ENCODE results near the gene HDHD5. TPM values are rescaled to one million over a fixed set of nuclear protein-coding genes. Genes with fewer than 3 reads are reported as not detected.

The HDHD5 gene
- total RNA-seq, 4 donors from 2014 or later: 36.8 to 50.4 (median 39.7) TPM

DNA sequence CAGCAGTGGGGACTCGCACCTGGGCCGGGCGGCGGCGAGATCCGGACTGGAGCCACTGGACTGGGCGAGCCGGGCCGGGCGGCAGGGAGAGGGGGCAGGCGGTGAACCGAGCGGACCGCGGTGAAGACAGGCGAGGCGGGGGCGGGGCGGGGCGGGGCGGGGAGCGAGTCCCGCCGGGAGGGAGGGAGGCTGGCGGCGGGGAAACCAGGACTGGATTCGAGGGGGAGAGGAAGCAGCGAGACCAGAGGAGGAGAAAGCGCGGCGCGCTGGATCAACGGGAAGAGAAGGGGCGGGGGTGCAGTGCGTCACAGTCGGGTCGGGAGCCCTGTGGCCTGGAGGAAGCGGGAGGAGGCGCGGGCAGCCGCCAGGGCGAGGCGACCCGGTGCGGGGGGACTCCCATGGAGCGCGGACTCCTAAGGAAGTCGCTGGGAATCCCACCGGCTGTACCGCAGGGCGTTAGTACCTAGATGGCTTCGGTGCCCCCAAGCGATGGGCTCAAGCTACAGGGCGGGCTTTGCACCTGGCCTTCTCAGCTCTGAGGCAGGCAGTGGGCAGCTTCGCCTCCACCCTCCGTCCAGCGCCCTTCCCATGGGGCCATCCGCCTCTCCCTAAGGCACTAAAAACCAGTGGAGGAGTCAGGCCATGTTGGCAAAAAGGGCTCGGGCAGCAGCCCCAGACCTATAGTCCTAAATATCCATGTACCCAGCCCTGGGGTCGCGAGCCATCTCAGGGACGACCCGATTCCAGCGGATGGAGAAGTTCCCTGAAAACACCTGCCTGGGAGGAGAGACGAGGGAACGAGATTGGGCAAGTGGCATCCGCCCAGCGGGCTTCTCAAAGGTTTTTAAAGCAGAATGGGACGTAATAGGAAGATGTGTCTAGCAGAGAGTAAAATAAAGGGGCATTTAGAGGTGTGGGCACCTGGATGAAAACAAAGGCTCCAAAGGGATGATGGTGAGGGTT, 37.6 kb downstream of the HDHD5 start, which contains the start of gene TMEM121B:
Gene TMEM121B, minus strand, starts transcription at position 128 of the 963 bp plus-strand sequence. CDS start 233 bp downstream, outside the sequence.
- TF ChIP-seq, protein P1, sequence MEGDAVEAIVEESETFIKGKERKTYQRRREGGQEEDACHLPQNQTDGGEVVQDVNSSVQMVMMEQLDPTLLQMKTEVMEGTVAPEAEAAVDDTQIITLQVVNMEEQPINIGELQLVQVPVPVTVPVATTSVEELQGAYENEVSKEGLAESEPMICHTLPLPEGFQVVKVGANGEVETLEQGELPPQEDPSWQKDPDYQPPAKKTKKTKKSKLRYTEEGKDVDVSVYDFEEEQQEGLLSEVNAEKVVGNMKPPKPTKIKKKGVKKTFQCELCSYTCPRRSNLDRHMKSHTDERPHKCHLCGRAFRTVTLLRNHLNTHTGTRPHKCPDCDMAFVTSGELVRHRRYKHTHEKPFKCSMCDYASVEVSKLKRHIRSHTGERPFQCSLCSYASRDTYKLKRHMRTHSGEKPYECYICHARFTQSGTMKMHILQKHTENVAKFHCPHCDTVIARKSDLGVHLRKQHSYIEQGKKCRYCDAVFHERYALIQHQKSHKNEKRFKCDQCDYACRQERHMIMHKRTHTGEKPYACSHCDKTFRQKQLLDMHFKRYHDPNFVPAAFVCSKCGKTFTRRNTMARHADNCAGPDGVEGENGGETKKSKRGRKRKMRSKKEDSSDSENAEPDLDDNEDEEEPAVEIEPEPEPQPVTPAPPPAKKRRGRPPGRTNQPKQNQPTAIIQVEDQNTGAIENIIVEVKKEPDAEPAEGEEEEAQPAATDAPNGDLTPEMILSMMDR (IDR thresholded peaks at IDR 0.05): no peak
- TF ChIP-seq POLR2A (IDR thresholded peaks at IDR 0.05): no peak
- peak within 1 kb of the TSS; percentile 30 for H3K4me3 ChIP-seq (ENCODE audit: low read depth, poor library complexity, severe bottlenecking)
- intact Hi-C loops (cut with DNase I; ENCODE audit: low total_unique reads): no loop called here
- WGBS, 2 donors: 7% methylated on average over 53 to 59 of the region's 69 CpGs
- peak; percentile 55 to 92 for DNase-seq (ENCODE audit: low spot score in 2 of 2)

DNA sequence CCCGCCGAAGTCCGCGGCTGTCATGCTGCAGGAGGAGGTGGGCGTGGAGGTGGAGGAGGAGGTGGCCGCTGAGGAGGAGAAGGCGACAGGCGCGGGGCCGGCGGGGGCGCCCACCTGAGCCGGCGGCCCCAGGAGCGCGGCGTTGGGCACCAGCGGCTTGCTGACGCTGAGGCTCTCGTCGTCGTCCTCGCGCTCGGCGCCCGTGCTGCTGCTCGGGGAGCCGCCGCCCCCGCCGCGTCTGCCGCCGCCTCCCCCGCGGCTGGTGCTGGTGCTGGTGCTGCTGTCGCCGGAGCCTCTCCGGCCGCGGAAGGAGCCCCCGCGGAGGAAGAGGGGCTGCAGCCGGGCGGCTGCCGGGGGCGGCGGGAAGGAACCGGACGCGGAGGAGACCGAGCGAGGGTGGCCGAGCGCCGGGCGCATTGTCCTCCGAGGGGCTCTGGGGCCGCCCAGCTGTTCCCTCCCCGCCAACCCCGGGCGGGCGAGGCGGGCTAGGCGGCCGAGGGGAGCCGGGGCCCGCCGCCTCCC, 38.3 kb downstream of the HDHD5 start:
- WGBS, 2 donors: 1 to 2% methylated on average over 28 to 29 of the region's 70 CpGs
- intact Hi-C loops (cut with DNase I; ENCODE audit: low total_unique reads): no loop called here
- no peak for TF ChIP-seq POLR2A (IDR thresholded peaks at IDR 0.05)
- TF ChIP-seq, protein P1 (IDR thresholded peaks at IDR 0.05): no peak
- no peak for DNase-seq (ENCODE audit: low spot score in 2 of 2)
- peak overlapping the region; percentile 30 for H3K4me3 ChIP-seq (ENCODE audit: low read depth, poor library complexity, severe bottlenecking)

DNA sequence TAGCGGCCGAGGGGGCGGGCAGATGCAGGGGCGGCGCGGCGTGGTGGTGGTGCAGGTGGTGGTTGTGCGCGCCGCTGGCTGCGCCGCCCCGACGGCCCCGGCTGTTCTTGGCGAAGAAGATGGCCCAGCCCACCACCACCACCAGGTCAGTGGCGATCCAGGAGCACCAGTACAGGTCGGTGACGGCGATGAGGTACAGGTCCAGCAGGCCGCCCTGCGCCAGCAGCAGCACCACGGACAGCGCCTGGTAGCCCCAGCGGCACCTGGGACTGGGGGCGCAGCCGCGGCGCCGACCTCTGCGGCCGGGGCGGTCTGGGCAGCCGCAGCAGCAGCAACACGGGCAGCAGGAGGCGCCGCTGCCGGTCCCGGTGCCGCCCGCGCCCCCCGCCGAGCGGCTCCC, 38.8 kb downstream of the HDHD5 start:
- DNase-seq (ENCODE audit: low spot score in 2 of 2): no peak

DNA sequence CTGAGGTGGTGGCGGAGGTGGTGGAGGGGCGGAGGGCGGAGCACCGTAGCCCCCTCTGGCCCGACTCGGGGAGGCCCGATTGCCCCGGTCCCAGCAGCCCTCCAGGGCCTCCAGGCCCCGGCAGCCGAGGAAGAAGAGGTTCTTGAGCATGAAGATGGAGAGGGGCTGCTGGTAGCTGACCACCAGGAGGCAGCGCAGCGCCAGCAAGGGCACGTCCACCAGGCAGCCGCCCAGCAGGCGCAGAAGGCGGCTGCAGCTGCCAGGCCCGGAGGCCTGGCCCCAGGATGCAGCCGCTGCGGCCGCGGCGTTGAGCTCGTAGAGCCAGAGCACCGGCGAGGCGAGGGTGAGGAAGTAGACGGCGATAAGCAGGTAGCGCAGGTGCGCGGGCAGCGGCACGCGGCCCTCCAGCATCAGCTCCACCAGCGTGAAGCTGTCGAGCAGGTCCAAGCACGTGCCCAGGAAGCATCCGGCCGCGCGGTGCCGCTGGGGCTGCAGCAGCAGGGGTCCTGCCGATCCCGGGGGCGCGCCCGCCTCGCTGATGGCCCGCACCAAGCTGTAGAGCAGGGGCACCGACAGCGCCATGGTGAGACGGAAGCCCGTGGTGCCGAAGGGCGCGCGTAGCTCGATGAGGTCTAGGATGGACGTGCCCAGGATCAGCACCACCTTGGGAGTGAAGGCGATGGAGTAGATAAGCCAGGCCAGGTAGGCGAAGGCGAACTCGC, 39.4 kb downstream of the HDHD5 start:
- no peak for DNase-seq (ENCODE audit: low spot score in 2 of 2)
- no peak overlapping the region for H3K4me3 ChIP-seq (ENCODE audit: low read depth, poor library complexity, severe bottlenecking)
- WGBS, 2 donors: 24 to 72% methylated on average over 11 to 43 of the region's 63 CpGs
- intact Hi-C loops (cut with DNase I; ENCODE audit: low total_unique reads): no loop called here
- TF ChIP-seq, protein P1 (IDR thresholded peaks at IDR 0.05): no peak
- no peak for TF ChIP-seq POLR2A (IDR thresholded peaks at IDR 0.05)

More for the DNA sequence above, 38.8 kb downstream of the HDHD5 start:
- TF ChIP-seq, protein P1 (IDR thresholded peaks at IDR 0.05): no peak
- no peak for TF ChIP-seq POLR2A (IDR thresholded peaks at IDR 0.05)
- 0 to 10% methylated on average over 2 to 12 of the region's 45 CpGs for WGBS, 2 donors
- no peak overlapping the region for H3K4me3 ChIP-seq (ENCODE audit: low read depth, poor library complexity, severe bottlenecking)
- intact Hi-C loops (cut with DNase I; ENCODE audit: low total_unique reads): no loop called here

DNA sequence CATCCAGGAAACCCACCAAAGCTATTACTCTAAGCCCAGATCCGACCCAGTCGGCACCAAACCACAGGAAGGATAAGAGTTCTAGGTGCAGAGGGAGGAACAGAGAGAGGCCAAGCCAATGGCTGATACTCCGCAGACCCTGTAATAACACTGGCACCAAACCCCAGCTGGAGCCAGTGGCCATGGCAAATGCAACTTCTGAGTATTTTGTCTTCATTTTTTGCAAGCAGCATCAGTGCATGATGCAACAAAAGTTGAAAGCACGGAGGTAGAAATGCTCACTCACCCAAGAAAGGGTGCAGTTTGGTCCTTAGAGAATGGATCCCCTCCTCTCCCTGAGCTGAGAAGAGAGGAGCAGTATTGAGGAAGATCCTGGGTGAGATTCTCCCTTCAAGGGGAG, 40.7 kb downstream of the HDHD5 start:
- 81 to 91% methylated on average over 4 of the region's 4 CpGs for WGBS, 2 donors
- no peak for DNase-seq (ENCODE audit: low spot score in 2 of 2)
- intact Hi-C loops (cut with DNase I; ENCODE audit: low total_unique reads): no loop called here
- TF ChIP-seq, protein P1 (IDR thresholded peaks at IDR 0.05): no peak
- no peak for TF ChIP-seq POLR2A (IDR thresholded peaks at IDR 0.05)
- H3K4me3 ChIP-seq (ENCODE audit: low read depth, poor library complexity, severe bottlenecking): no peak overlapping the region
